Measurements from ENCODE around the gene OVOL3.

OVOL3 gene

DNA sequence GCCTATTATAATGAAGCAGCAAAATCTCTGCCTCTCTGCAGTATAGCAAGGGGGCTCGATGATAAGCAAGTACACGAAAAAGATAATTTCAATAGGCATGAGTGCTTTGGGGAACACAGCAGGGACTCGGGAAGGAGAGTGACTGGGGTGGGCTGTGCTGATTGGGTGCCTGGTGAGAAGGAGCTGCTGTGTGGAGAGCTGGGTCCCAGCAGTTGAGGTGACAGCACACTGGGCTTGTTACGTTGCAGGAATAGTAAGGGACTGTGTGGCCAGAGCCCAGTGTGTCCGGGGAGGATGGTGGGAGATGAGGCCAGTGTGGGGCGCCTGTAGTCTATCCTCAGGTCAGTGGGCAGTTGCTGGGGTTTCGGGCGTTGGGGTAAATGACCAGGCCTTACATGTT, 38.9 kb upstream of the OVOL3 start:
- no peaks in the 10 kb centered on the region for H3K79me2 ChIP-seq (ENCODE audit: control insufficient read depth, insufficient read depth, low read length)
- H2AK5ac ChIP-seq (ENCODE audit: low read length) = no peak overlapping the region
- H3K79me1 ChIP-seq (ENCODE audit: low read length) = no peaks in the 10 kb centered on the region
- no peaks in the 10 kb centered on the region for H3K4me1 ChIP-seq (ENCODE audit: control insufficient read depth, low read depth, low read length)
- no peak overlapping the region for H3K4me3 ChIP-seq (ENCODE audit: low read length)
- DNase-seq = no peak
- H2BK120ac ChIP-seq (ENCODE audit: low read depth, low read length) = no peak overlapping the region
- no peak overlapping the region for H3K27ac ChIP-seq (ENCODE audit: low read depth, low read length)
- H2BK15ac ChIP-seq (replicated peaks; ENCODE audit: low read depth) = no peak overlapping the region
- no CpG with 5 or more reads among the region's 8 CpGs for WGBS (ENCODE audit: extremely low coverage, insufficient coverage, low lambda C conversion rate)
- H2BK5ac ChIP-seq (ENCODE audit: low read length) = no peak overlapping the region
- H3K56ac ChIP-seq (ENCODE audit: low read length) = no peak overlapping the region
- H3K4ac ChIP-seq (ENCODE audit: low read depth, low read length) = no peak overlapping the region
- H3K9ac ChIP-seq (ENCODE audit: low read length) = no peak overlapping the region
- H3K27me3 ChIP-seq (ENCODE audit: insufficient read depth, low read length, poor library complexity) = no peaks in the 10 kb centered on the region
- H3K23ac ChIP-seq (ENCODE audit: low read length) = no peak overlapping the region
- H3K4me2 ChIP-seq (ENCODE audit: low read length) = no peak overlapping the region
- peaks cover 13% of the 10 kb centered on the region for H3K36me3 ChIP-seq (ENCODE audit: control insufficient read depth, insufficient read depth, low read length)
- H4K5ac ChIP-seq (ENCODE audit: low read length) = no peak overlapping the region
- no peak overlapping the region for H4K8ac ChIP-seq (ENCODE audit: low read depth, low read length)
- no peak overlapping the region for H3K18ac ChIP-seq (ENCODE audit: low read length)

DNA sequence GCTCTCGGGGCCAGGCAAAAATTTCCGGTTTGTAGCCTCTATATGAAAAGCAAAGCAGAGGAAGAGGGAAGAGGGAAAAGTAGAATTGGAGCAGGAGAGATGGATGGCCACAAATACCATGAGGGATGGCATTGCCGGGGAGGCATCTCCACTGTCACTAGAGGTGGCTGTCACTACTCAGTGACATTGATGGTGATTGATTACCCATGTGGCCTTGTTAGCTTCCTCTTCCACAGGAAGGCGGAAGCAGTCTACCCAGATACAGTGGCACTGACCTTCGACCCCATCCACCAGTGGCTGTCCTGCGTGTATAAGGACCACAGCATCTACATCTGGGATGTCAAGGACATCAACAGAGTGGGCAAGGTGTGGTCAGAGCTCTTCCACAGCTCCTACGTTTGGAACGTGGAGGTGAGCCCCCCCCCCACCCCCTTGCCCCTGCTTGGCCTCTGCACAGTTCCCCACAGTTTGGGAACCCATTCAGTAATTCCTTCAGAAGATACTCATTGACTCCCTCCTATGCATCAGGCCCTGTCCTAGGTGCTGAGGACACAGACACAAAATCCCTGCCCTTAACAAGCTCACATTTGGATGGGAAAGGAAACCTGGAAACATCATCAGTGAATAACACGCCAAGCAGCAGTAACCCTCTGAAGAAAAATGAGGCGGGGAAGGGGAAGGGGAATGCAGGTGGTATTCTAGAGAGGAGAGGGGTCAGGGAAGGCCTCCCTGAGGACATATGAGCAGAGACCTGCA, 37.6 kb upstream of the OVOL3 start:
- Histone ChIP-seq H3K4me2 (ENCODE audit: low read length) (no peak overlapping the region), H2AK5ac (ENCODE audit: low read length) (no peak overlapping the region), H3K79me1 (ENCODE audit: low read length) (no peaks in the 10 kb centered on the region), H3K4ac (ENCODE audit: low read depth, low read length) (no peak overlapping the region), H4K8ac (ENCODE audit: low read depth, low read length) (no peak overlapping the region), H3K23ac (ENCODE audit: low read length) (no peak overlapping the region), H3K27ac (ENCODE audit: low read depth, low read length) (no peak overlapping the region), H3K18ac (ENCODE audit: low read length) (no peak overlapping the region), H4K5ac (ENCODE audit: low read length) (no peak overlapping the region), H2BK120ac (ENCODE audit: low read depth, low read length) (no peak overlapping the region), H2BK5ac (ENCODE audit: low read length) (no peak overlapping the region), H3K36me3 (ENCODE audit: control insufficient read depth, insufficient read depth, low read length) (peaks cover 8% of the 10 kb centered on the region), H3K27me3 (ENCODE audit: insufficient read depth, low read length, poor library complexity) (no peaks in the 10 kb centered on the region), H3K9ac (ENCODE audit: low read length) (no peak overlapping the region), H3K56ac (ENCODE audit: low read length) (no peak overlapping the region), H3K4me1 (ENCODE audit: control insufficient read depth, low read depth, low read length) (no peaks in the 10 kb centered on the region), H3K79me2 (ENCODE audit: control insufficient read depth, insufficient read depth, low read length) (no peaks in the 10 kb centered on the region), H2BK15ac (replicated peaks; ENCODE audit: low read depth) (no peak overlapping the region), H3K4me3 (ENCODE audit: low read length) (no peak overlapping the region)
- no peak for DNase-seq
- no CpG with 5 or more reads among the region's 10 CpGs for WGBS (ENCODE audit: extremely low coverage, insufficient coverage, low lambda C conversion rate)

DNA sequence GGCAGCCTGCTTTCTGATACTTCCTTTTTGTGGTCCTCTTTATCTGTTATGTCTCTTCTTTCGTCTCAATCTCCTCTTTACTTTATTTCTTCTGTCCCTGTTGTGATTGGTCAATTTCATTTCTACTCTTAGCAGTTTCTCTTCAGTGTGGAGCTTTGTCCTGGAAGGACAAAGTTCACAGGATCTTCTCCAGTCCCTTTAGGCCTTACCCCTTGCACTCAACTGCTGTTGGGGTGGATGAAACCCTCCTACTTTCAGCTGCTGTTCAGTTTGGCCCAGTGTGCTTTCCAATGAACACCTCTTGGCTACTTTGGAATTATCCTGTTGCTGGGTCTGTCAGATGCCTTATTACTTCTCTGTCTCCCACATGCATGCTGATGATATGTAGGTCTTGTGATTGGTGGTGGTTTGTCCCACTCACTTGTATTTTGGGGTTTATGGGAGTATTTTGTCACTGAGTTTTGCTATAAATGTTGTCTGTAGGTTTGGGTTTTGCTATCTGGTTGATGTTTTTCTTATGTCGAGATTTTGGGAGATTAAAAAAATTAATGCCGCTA, 31.5 kb upstream of the OVOL3 start:
- H3K18ac ChIP-seq (ENCODE audit: low read length) = no peak overlapping the region
- H3K4ac ChIP-seq (ENCODE audit: low read depth, low read length) = no peak overlapping the region
- H3K79me2 ChIP-seq (ENCODE audit: control insufficient read depth, insufficient read depth, low read length) = no peaks in the 10 kb centered on the region
- no peaks in the 10 kb centered on the region for H3K79me1 ChIP-seq (ENCODE audit: low read length)
- H3K36me3 ChIP-seq (ENCODE audit: control insufficient read depth, insufficient read depth, low read length) = peaks cover 13% of the 10 kb centered on the region
- no CpG with 5 or more reads among the region's 3 CpGs for WGBS (ENCODE audit: extremely low coverage, insufficient coverage, low lambda C conversion rate)
- H3K4me3 ChIP-seq (ENCODE audit: low read length) = no peak overlapping the region
- no peak overlapping the region for H3K23ac ChIP-seq (ENCODE audit: low read length)
- no peak overlapping the region for H3K56ac ChIP-seq (ENCODE audit: low read length)
- no peak overlapping the region for H3K4me2 ChIP-seq (ENCODE audit: low read length)
- H3K9ac ChIP-seq (ENCODE audit: low read length) = no peak overlapping the region
- no peak overlapping the region for H2BK15ac ChIP-seq (replicated peaks; ENCODE audit: low read depth)
- no peaks in the 10 kb centered on the region for H3K4me1 ChIP-seq (ENCODE audit: control insufficient read depth, low read depth, low read length)
- H2BK5ac ChIP-seq (ENCODE audit: low read length) = no peak overlapping the region
- DNase-seq = no peak
- H4K5ac ChIP-seq (ENCODE audit: low read length) = no peak overlapping the region
- H3K27me3 ChIP-seq (ENCODE audit: insufficient read depth, low read length, poor library complexity) = no peaks in the 10 kb centered on the region
- H3K27ac ChIP-seq (ENCODE audit: low read depth, low read length) = no peak overlapping the region
- no peak overlapping the region for H2AK5ac ChIP-seq (ENCODE audit: low read length)
- no peak overlapping the region for H2BK120ac ChIP-seq (ENCODE audit: low read depth, low read length)
- no peak overlapping the region for H4K8ac ChIP-seq (ENCODE audit: low read depth, low read length)

DNA sequence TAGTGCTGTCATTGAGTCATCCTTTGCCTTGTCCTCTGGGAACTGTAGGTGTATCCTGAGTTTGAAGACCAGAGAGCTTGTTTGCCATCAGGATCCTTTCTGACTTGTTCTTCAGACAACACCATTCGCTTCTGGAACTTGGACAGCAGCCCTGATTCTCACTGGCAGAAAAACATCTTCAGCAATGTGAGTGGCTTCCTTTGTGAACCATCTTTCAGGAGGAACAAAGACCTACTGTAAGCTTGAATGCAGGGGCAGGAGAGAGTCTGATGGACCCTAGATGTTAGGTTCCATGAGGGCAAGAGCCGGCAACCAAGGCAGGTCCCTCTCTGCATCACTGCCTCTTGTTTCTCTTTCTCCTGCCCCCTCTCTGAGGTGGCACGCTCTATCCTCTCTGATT, 29.6 kb upstream of the OVOL3 start:
- Histone ChIP-seq H3K18ac (ENCODE audit: low read length) (no peak overlapping the region), H2BK120ac (ENCODE audit: low read depth, low read length) (no peak overlapping the region), H3K36me3 (ENCODE audit: control insufficient read depth, insufficient read depth, low read length) (peaks cover 15% of the 10 kb centered on the region), H2AK5ac (ENCODE audit: low read length) (no peak overlapping the region), H2BK15ac (replicated peaks; ENCODE audit: low read depth) (no peak overlapping the region), H3K4me2 (ENCODE audit: low read length) (no peak overlapping the region), H3K4me1 (ENCODE audit: control insufficient read depth, low read depth, low read length) (no peaks in the 10 kb centered on the region), H4K8ac (ENCODE audit: low read depth, low read length) (no peak overlapping the region), H3K23ac (ENCODE audit: low read length) (no peak overlapping the region), H3K9ac (ENCODE audit: low read length) (no peak overlapping the region), H3K4me3 (ENCODE audit: low read length) (no peak overlapping the region), H3K79me1 (ENCODE audit: low read length) (no peaks in the 10 kb centered on the region), H3K4ac (ENCODE audit: low read depth, low read length) (no peak overlapping the region), H3K27me3 (ENCODE audit: insufficient read depth, low read length, poor library complexity) (no peaks in the 10 kb centered on the region), H2BK5ac (ENCODE audit: low read length) (no peak overlapping the region), H3K56ac (ENCODE audit: low read length) (no peak overlapping the region), H3K79me2 (ENCODE audit: control insufficient read depth, insufficient read depth, low read length) (no peaks in the 10 kb centered on the region), H3K27ac (ENCODE audit: low read depth, low read length) (no peak overlapping the region), H4K5ac (ENCODE audit: low read length) (no peak overlapping the region)
- no CpG with 5 or more reads among the region's 3 CpGs for WGBS (ENCODE audit: extremely low coverage, insufficient coverage, low lambda C conversion rate)
- no peak for DNase-seq

DNA sequence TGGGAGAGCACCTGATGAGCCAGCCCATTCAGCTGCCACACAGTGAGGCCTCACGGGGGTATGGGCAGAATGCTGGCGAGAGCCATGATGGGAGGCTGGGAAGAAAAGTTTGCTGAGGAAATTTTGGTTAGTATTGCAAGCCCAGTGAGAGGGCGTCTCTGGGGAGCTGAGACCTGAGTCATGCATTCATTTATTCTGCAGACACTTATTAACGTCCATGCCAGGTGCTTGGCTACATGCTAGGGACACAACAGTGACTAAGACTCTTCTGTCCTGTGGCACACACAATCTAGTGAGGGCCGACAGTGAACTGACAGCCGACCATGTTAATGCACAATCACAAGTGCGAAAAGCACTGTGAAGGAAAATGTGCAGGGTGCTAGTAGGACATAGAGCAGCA, 29.0 kb upstream of the OVOL3 start:
- no CpG with 5 or more reads among the region's 7 CpGs for WGBS (ENCODE audit: extremely low coverage, insufficient coverage, low lambda C conversion rate)
- Histone ChIP-seq H4K5ac (ENCODE audit: low read length) (no peak overlapping the region), H3K56ac (ENCODE audit: low read length) (no peak overlapping the region), H2AK5ac (ENCODE audit: low read length) (no peak overlapping the region), H3K27ac (ENCODE audit: low read depth, low read length) (no peak overlapping the region), H3K4me2 (ENCODE audit: low read length) (no peak overlapping the region), H3K4ac (ENCODE audit: low read depth, low read length) (no peak overlapping the region), H2BK5ac (ENCODE audit: low read length) (no peak overlapping the region), H3K18ac (ENCODE audit: low read length) (no peak overlapping the region), H3K27me3 (ENCODE audit: insufficient read depth, low read length, poor library complexity) (no peaks in the 10 kb centered on the region), H3K79me2 (ENCODE audit: control insufficient read depth, insufficient read depth, low read length) (no peaks in the 10 kb centered on the region), H3K9ac (ENCODE audit: low read length) (no peak overlapping the region), H3K4me1 (ENCODE audit: control insufficient read depth, low read depth, low read length) (no peaks in the 10 kb centered on the region), H2BK120ac (ENCODE audit: low read depth, low read length) (no peak overlapping the region), H2BK15ac (replicated peaks; ENCODE audit: low read depth) (no peak overlapping the region), H3K36me3 (ENCODE audit: control insufficient read depth, insufficient read depth, low read length) (peaks cover 15% of the 10 kb centered on the region), H3K4me3 (ENCODE audit: low read length) (no peak overlapping the region), H4K8ac (ENCODE audit: low read depth, low read length) (no peak overlapping the region), H3K23ac (ENCODE audit: low read length) (no peak overlapping the region), H3K79me1 (ENCODE audit: low read length) (no peaks in the 10 kb centered on the region)
- DNase-seq = no peak

DNA sequence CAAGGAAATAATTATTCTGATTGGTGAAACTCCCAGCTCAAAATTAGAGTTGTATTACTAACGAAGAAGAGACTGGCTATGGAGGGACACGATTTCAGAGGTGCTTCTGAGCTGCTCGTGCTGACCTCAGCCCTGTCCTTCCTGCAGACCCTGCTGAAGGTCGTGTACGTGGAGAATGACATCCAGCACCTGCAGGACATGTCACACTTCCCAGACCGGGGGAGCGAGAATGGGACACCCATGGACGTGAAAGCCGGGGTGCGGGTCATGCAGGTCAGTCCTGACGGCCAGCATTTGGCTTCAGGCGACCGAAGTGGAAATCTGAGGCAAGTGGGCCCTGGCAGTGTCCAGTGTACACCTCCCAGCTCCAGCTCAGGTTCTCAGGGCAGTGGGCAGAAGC, 28.0 kb upstream of the OVOL3 start:
- no peak for DNase-seq
- no peak overlapping the region for H3K4ac ChIP-seq (ENCODE audit: low read depth, low read length)
- no peaks in the 10 kb centered on the region for H3K79me1 ChIP-seq (ENCODE audit: low read length)
- WGBS (ENCODE audit: extremely low coverage, insufficient coverage, low lambda C conversion rate) = no CpG with 5 or more reads among the region's 13 CpGs
- no peak overlapping the region for H2BK120ac ChIP-seq (ENCODE audit: low read depth, low read length)
- no peaks in the 10 kb centered on the region for H3K4me1 ChIP-seq (ENCODE audit: control insufficient read depth, low read depth, low read length)
- H3K23ac ChIP-seq (ENCODE audit: low read length) = no peak overlapping the region
- no peak overlapping the region for H3K18ac ChIP-seq (ENCODE audit: low read length)
- H3K36me3 ChIP-seq (ENCODE audit: control insufficient read depth, insufficient read depth, low read length) = peaks cover 15% of the 10 kb centered on the region
- H3K56ac ChIP-seq (ENCODE audit: low read length) = no peak overlapping the region
- no peak overlapping the region for H2AK5ac ChIP-seq (ENCODE audit: low read length)
- no peak overlapping the region for H3K4me2 ChIP-seq (ENCODE audit: low read length)
- no peaks in the 10 kb centered on the region for H3K79me2 ChIP-seq (ENCODE audit: control insufficient read depth, insufficient read depth, low read length)
- no peaks in the 10 kb centered on the region for H3K27me3 ChIP-seq (ENCODE audit: insufficient read depth, low read length, poor library complexity)
- no peak overlapping the region for H3K9ac ChIP-seq (ENCODE audit: low read length)
- H2BK5ac ChIP-seq (ENCODE audit: low read length) = no peak overlapping the region
- no peak overlapping the region for H4K5ac ChIP-seq (ENCODE audit: low read length)
- H2BK15ac ChIP-seq (replicated peaks; ENCODE audit: low read depth) = no peak overlapping the region
- no peak overlapping the region for H4K8ac ChIP-seq (ENCODE audit: low read depth, low read length)
- H3K4me3 ChIP-seq (ENCODE audit: low read length) = no peak overlapping the region
- no peak overlapping the region for H3K27ac ChIP-seq (ENCODE audit: low read depth, low read length)
